Hippocampal formation (tissue), 2 donors: ENCODE measurements around the gene TOM1.

Experiments
- DNase-seq, 2 donors: peaks; one replicate each; lab custom pipeline; 2025; lab: John Stamatoyannopoulos, UW

Gene TOM1

DNA sequence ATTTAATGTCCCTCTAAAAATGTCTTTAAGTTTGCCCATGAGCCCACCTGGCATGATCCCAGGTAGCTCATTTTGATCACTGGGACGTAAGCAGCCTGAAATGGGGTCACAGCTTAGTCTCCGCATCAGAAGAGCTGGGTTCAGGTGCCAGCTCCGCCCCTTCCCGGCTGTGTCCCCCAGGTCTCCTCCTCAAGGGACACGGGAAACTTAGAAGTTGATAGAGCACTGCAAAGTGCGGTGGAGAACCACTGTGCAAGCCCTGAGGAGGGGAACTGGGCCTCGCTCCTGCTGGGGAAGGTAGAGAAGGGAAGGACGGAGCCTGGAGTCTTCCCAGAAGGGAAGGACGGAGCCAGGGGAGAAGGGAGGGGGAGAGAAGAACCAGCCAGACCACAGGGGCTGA lies 7.7 kb downstream of the TOM1 start:
- DNase-seq, result no peak

DNA sequence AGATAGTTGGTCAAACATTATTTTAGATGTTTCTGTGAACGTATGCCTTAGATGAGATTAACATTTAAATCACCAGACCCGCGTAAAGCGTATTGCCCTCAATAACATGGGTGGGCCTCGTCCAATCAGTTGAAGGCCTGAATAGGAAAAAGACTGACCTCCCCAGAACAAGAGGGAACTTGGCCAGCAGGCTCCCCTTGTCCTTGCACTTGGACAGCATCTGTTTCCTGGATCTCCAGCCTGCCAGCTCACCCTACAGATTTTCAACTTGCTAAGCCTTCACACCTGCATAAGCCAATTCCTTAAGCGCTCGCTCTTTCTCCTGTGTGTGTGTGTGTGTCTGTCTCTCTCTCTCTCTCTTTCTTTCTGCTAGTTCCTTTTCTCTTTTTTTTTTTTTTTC lies 8.2 kb downstream of the TOM1 start:
- no peak for DNase-seq

DNA sequence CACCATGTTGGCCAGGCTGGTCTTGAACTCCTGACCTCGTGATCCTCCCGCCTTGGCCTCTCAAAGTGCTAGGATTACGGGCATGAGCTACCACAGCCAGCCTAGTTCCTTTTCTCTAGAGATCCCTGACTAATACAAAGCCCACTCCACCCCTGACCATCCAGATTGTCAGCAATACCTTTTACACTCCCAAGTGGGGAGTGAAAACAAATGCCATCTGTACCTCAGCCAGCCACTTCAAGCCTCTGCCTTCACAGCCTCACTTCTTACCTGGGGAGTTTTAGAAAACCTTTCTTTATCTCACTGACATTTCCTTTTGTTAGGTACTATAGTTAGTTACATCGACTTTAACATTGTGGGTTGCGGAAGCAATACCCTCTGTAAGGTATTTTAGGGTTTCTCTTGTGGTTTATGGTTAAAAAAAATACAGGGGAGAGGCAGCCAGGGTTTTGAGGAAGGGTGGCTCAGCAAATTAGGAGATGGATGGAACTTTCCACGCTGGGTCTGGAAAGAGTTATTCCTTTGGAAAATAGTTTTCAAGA lies 8.9 kb downstream of the TOM1 start:
- DNase-seq, result no peak

DNA sequence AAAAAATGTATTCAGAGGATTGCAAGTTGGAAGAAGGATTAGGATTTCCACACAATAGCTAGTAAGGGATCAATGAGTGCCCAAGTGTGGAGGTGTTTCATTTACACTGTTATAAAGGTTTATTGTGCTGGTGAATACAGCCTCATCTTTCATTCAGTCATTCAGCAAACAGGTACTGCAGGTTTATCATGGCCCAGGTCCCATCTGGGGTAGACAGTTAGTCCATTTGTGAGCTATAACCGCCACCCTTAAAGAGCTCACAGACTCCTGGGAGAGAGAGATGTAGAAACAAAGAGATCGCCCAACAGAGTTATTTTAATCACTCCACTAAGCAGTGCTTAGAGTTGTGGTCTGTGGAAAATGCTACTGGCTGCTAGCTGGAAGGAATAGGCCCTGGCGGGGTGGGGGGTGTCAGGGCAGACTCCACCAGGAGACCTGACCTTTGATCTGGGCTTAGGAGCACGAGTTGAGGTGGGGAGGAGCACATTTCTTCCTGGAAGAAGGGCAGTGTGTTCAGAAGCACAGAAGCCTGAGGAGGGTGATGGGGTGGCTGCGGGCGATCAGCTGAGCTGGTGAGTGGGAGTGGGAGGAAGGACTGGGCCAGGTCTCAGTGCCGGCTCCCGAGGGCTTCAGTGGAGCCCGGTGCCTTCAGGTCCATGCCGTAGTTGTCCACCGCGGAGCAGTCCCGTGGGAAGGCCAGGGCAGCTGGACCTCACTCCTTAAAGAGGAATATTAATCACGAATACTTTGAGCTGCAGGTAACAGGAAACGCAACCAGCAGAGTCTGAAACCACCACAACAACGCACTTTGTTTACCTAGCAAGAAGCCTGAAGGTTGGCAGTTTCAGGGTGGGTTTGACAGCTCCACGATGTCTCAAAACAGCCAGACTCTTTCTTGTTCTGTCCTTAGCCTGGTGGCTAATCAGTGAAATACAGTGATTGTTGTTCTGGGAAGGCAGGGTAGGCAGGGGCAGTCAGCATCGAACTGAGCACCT lies 11.2 kb downstream of the TOM1 start:
- no peak for DNase-seq

DNA sequence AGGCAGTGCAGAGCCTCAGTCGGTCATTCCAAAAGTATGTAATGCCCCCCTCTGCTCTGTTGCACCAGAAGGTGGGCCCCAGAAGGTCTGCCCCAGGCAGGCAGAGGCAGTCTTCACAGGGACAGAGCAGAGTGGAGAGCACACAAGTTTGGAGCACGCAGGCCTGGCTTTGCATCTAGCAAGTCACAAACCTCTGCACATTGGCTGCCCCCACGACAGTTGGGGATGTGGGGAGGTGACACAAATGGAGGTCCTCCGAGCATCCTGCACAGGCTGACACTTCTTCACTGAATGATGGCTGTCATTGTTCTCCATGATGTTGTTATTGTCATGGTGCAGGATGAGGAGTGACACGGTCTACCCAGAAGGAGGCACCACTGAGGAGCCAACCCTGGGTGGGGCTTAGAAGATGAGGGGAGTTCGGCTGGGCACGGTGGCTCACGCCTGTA lies 11.9 kb downstream of the TOM1 start:
- no peak for DNase-seq

DNA sequence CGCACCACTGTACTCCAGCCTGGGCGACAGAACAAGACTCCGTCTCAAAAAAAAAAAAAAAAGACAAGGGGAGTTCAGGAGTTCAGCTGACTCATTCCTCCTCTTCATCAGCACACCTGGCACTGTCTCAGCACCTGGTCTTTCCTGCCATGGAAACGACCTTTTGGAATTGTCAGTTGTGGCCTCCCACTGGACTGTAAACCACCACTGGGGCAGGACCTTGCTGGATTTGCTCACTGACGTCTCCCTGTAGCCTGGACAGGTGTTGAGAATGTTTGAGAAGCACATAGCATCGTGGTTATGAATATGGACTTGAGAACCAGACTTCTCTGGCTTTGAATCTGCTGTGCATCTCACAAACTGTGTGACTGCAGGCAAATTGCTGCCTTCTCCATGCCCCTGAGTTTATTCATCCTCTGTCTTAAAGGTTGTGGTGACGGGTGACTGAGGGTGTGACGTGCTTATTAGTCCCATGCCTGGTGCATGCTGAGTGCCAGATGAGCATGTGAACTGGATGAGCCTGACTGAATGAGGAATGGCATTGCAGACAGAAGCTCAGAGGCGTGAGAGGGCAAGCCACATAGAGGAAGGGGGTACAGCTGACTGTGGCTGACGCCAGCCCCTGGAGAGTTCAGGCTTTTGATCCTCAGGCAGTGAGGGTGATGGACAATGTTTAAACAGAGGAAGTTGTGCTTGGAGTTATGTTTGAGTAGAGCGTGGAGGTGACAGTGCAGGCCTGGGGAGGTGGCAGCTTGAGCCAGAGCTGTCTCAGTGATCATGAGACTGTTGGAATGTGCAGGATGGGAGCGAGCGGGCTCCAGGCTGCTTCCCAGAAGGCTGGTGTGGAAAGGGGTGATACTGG lies 12.7 kb downstream of the TOM1 start:
- no peak for DNase-seq

DNA sequence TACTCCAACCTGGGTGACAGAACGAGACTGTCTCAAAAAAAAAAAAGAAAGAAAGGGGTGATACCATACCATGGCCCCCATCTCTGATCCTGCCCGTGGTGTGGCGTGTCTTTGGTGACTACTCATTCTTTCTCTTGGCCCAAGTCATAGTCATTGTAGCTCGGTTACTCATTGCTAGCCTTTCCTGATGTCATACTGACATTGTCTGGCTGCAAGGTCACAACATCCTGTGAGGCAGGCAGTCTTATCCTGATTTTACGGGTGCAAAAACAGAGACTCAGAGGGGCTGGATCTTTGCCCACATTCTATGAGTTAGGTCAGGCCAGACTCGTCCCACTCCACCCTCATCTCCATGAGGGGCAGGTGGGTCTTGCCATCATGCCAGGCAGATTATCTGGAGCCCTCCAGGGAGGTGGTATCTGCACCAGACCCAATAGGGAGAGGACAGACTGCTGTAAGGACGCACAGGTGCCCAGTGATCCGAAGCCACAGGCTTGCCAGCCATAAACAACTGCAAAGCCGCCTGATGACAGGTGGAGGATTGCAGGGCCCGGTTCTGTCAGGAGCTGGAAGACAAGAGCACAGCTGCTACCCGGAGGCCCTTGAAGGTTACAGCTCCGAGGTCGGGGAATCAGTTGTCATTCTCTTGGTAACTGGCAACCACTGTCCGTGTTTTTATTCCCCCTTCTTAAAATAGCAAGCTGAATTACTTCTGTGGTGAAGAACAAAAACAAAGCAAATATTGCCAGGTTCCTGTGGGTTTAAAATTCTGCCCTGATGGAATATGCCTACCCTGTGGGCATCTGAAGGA lies 13.8 kb downstream of the TOM1 start:
- no peak for DNase-seq

DNA sequence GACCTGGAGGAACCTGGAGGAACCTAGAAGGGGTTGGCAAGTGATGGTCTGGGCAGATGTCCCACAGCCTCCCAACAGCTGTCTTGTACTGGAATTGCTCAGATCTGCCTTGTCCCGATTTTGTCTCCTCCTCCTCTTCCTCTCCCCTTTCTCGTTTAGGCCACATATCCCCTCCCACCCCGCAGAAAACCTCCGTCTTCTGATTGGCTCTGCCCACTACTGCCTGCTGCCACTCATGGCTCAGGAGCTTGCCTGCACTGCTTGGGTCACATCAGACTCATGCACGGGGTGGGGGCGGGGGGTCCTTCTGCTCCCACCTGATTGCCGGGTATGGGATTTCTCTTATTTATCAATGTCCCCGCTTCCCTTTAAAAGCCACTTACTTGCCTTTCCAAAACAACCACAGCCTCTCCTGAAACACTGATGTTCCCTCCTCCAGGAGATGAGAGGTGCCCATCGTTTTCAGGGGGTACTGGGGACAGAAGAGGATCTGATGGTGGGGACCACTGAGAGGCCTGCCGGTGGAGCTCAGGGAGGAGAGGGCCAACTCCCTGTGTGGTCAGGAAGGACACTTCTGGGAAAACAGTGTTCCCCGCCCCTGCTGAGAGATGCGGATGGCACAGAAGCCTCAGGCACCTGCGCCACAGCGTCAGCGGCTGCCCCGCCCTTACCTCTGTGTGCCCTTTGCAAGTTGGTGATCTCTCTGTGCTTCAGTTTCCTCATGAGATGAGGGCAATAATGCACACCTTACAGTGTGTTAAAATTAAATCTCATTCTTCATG lies 14.7 kb downstream of the TOM1 start:
- no peak for DNase-seq

DNA sequence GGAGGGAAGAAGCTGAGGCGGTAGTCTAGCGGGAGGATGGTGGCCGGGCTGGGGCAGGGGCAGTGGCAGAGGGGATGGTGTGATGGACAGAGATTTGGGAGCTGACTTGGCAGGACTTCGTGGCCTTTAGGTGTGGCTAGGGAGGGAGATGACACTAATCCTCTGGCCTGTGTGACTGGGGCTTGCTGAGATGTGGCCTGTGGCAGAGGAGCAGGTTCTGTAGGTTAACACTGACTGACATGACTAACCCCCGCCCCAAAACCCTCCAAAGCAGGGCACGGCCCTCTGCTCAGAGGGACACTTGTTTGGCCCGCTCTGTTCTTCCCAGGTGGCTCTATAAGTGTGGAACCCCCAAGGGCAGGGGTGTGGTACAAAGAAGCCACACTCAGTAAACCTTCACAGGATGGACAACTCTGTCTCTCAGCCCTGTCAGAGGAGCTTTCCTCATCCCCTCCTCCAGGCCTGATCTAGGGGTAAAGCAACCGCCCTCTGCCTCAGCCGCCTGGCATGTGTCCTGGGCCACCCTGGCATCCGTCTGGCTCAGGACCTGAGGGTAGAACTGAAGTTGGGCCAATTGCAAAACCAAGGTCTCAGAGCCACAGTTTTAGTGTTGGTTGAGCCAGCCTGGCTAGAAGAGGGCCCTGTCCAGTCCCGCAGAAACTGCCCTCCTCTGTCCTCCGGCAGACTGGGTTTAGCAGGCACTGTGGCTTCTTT lies 15.6 kb downstream of the TOM1 start:
- no peak for DNase-seq

DNA sequence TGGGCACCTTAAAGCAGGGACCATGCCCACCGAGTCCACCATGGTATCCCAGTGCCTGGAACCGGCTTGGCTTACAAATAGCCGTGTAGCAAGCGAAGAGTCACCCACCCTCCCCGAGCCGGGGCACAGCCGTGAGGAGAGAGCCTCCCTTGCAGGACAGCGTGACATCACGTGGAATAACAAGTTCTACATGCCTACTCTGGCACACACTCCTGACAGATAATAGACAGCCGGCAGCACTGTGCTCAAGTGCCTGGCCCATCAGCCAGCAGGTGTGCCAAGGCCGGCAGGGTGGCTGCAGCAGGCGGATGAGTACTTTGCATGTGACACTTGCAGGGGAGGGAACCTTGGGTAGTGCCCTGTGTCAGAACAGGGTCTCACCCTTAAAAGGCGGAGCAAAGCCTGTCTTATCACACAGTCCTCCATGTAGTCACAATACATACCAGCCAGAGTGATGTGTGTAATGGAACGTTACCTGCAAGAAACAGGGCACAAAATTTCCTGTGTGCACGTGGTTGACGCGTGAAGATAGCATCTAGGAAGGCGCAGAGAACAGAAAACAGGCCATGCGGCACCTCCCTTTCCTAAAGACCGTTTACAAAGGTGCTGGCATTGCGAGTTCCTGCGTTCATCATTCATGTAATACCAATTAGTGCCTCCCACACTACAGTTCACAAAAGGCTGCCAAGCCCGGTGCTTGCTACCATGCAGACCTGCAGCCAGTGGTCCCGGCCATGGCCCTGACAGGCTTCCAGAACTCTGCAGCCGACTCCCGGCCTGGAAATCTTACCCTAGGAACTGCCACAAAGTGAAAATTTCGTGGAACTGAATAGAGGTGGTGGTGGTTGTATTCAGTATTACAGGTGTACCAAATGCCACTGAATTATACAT lies 16.4 kb downstream of the TOM1 start:
- DNase-seq, result no peak

DNA sequence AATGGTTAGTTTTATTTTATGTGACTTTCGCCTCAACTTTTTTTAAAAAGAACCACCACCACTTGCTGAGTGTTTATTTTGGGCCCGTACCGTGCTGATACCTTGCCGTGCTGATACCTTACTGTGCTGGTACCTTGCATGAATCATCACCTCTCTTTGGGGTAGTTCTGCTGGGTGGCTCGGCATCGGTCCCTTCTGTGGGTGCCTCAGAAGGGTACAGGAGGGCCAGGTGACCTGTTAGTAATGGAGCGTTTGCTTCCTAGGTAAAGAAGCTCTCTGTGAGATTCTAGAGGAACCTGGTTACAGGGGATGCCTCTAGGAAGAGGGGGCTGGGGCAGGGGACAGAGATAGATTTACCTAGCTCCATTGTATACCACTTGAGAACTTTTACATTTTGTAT lies 17.1 kb downstream of the TOM1 start:
- no peak for DNase-seq

DNA sequence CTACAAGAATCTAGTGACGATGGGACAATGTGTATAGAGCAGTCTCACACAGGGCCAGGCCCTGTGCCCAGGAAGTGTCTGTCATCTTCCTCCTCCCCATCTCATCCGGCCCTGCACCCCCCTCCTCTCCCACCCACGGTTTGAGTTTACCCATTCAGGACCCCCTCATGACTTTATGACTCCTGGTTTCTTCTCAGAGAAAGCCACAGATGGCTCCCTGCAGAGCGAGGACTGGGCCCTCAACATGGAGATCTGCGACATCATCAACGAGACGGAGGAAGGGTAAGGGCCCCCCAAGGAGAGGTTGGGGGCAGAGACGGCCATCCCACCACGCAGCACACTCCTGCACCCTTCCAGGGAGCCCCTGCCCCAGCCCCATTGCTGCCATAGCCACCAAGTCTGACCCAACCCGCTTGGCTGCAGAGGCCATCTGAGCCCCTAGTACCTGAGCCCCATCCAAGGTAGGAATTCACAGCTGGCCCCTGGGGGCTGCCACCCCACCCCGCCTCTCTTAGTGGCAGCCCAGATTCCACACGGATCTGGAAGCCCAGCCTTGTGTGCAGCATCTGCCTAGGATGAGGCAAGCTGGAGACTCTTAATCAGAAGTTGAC lies 18.1 kb downstream of the TOM1 start:
- DNase-seq, result no peak

DNA sequence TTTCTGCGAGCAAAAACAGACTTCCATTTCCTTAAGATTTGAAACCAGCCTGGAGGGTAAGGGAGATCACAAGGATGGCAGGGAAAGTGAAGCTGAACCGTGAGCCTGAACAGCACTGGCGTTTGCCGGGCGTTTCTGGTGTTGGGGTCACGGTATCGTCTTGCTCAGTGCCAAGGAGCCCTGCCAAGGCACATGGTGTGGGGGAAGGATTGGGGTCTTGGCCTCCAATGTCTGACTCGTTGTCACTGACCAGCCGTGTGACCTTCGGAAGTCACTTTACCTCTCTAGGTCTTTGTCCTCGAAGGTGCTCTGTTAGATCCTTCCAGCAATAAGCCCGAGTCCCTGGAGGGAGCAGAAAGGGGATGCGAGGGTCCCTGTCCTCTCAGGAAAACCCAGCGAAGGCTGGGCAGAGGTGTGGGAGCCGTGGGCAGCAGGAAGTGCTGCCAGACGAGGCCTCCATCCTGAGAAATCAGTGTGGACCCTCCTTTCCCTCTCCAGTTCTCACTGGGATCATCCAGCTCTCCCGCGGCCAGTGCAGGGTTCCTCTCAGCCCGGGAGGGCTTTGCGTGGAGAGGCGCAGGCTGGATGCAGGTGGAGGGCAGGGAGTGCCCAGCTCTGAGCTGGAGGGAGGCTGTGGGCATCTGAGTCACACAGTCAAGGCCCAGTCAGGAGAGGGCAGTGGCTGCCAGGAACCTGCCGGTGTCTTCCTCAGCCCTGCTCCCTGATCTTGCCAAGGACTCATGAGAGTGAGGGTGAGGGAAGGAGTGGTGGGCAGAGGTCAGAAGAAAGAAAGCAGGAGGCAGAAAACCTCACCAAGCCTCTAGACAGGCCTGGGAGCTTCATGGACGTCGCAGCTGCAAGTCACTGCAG lies 18.9 kb downstream of the TOM1 start:
- no peak for DNase-seq

DNA sequence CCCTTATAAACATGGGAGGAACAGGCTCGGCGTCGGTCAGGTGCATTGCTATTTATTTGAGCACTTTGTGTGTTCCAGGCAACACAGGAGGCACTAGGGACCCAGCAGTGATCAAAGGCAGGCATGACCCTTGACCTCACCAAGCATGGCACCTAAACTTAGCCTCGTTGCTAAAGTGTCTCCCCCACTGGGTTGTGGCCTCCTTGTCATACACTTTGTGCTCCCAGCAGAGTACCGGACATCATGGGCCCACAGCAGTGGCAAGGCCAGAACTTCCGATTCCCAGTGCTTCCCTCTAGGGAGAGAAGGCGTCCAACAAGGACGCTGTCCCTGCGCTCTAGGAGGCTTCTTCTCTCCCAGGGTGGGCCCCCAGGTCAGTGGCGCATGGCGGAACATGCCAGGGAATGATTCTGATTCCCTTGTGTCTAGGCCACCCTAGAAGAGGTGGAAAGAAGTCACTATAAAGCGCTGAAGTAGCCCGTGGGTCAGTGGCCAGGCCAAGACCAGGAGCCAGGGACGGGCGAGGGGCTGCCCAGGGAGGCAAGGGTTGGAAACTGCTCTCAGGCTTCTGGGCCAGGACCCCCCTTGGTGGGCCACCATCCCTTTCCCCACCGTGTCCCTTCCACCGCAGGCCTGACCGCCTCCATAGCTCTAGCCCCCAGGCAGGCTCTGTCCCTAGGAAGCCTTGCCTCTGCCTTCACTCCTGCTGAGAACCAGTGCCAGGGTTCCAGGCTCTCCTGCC lies 19.7 kb downstream of the TOM1 start:
- no peak for DNase-seq

DNA sequence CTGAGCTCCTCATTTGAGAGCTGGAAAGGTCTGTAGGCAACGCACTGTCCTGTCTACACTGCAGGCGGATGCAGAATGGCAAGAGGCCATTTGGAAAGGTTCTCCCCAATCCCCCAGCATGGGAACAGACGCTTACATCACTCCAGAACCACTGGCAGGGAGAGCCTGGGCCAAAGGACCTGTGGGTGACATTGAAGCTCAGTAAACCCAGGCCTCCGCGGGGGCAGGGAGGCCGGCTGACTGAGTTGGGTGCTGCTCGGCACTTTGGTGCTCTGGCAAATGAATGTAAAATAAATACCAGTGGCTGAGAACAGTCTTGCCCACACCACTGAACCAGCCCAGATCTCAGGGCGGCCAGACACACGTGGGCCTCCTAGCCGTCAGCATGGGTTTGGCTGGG lies 22.4 kb downstream of the TOM1 start:
- no peak for DNase-seq

DNA sequence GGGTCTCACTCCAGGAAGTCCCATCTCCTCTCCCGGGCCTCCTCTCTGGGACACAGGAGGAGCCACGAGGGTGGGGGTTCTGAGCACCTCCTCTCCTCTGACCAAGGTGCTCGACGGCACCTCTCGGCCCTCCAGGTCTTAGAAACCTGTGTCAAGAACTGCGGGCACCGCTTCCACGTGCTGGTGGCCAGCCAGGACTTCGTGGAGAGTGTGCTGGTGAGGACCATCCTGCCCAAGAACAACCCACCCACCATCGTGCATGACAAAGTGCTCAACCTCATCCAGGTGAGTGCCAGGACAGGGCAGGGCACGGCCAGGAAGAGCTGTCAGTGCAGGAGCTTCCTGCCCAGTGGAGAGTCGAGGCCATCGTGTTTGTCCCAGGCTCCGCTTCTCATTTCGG lies 23.2 kb downstream of the TOM1 start:
- DNase-seq, result no peak

DNA sequence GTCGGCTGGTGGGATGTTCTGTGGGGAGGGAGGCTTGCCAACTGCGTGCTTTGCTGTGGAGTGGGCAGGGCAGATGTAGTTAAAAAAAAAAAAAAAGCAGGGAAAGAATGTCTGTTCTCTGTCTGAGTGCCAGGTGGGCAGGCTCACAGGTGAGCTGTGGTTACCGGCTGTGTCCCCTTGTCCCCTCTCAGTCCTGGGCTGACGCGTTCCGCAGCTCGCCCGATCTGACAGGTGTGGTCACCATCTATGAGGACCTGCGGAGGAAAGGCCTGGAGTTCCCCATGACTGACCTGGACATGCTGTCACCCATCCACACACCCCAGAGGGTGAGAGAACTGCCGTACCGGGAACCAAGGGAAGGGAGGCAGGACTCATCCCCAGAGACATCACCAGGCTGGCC lies 23.6 kb downstream of the TOM1 start:
- no peak for DNase-seq
